ENCODE measurements around the gene CARS1.
A peak's percentile ranks its signal among the peaks of the same experiment; 100 is the strongest.

The CARS1 gene

GRCh38 chr11:2994336-2994730 lies 62.9 kb downstream of the CARS1 start:
- DNase-seq (ENCODE audit: low spot score): no peak

- no peak for DNase-seq (ENCODE audit: low spot score)
Measured at GRCh38 chr11:2992997-2993325, 64.3 kb downstream of the CARS1 start.

- DNase-seq (ENCODE audit: low spot score): peak; percentile 97
Measured at GRCh38 chr11:2992234-2992996, 64.8 kb downstream of the CARS1 start, which contains the start of gene NAP1L4. TSS of gene NAP1L4 (minus strand) at chr11:2992329. CDS start at chr11:2979220, 13,109 bp downstream.

GRCh38 chr11:2991452-2992233 lies 65.6 kb downstream of the CARS1 start:
- DNase-seq (ENCODE audit: low spot score): peak; percentile 28

GRCh38 chr11:2990617-2991451 lies 66.4 kb downstream of the CARS1 start:
- no peak for DNase-seq (ENCODE audit: low spot score)

GRCh38 chr11:2989551-2989950 lies 67.7 kb downstream of the CARS1 start:
- DNase-seq (ENCODE audit: low spot score): no peak

- no peak for DNase-seq (ENCODE audit: low spot score)
Measured at GRCh38 chr11:2989006-2989405, 68.2 kb downstream of the CARS1 start.

- no peak for DNase-seq (ENCODE audit: low spot score)
Measured at GRCh38 chr11:2987881-2988861, 69.1 kb downstream of the CARS1 start.

- DNase-seq (ENCODE audit: low spot score): no peak
Measured at GRCh38 chr11:2983908-2984307, 73.3 kb downstream of the CARS1 start.

GRCh38 chr11:2982214-2982613 lies 75.0 kb downstream of the CARS1 start:
- no peak for DNase-seq (ENCODE audit: low spot score)

- DNase-seq (ENCODE audit: low spot score): no peak
Measured at GRCh38 chr11:2981130-2981529, 76.1 kb downstream of the CARS1 start.

- DNase-seq (ENCODE audit: low spot score): no peak
Measured at GRCh38 chr11:2980168-2980840, 76.9 kb downstream of the CARS1 start.

GRCh38 chr11:2977113-2977512 lies 80.1 kb downstream of the CARS1 start:
- no peak for DNase-seq (ENCODE audit: low spot score)

GRCh38 chr11:2976294-2977063 lies 80.7 kb downstream of the CARS1 start:
- no peak for DNase-seq (ENCODE audit: low spot score)

GRCh38 chr11:2975594-2975993 lies 81.6 kb downstream of the CARS1 start:
- DNase-seq (ENCODE audit: low spot score): peak; percentile 15

- no peak for DNase-seq (ENCODE audit: low spot score)
Measured at GRCh38 chr11:2974272-2974671, 83.0 kb downstream of the CARS1 start.

GRCh38 chr11:2968341-2968900 lies 88.8 kb downstream of the CARS1 start:
- DNase-seq (ENCODE audit: low spot score): no peak

- no peak for DNase-seq (ENCODE audit: low spot score)
Measured at GRCh38 chr11:2964782-2965181, 92.4 kb downstream of the CARS1 start.

GRCh38 chr11:2963761-2964160 lies 93.5 kb downstream of the CARS1 start:
- no peak for DNase-seq (ENCODE audit: low spot score)

Data from SK-N-DZ (cell line).